GM18498 (cell line): ENCODE results near the gene ADAM11.
A peak's percentile ranks its signal among the peaks of the same experiment; 100 is the strongest.

Experiments
- ATAC-seq: cut with Tn5 transposase; IDR thresholded peaks from one replicate; pipeline ENCODE4 v1.9.1; 2021; ENCODE audit warnings: mild to moderate bottlenecking, moderate library complexity; ENCODE audit not compliant: unreplicated experiment

Gene ADAM11

GRCh38 chr17:44775136-44775837 is 16.5 kb downstream of the ADAM11 start:
- ATAC-seq = peak; percentile 82

DNA sequence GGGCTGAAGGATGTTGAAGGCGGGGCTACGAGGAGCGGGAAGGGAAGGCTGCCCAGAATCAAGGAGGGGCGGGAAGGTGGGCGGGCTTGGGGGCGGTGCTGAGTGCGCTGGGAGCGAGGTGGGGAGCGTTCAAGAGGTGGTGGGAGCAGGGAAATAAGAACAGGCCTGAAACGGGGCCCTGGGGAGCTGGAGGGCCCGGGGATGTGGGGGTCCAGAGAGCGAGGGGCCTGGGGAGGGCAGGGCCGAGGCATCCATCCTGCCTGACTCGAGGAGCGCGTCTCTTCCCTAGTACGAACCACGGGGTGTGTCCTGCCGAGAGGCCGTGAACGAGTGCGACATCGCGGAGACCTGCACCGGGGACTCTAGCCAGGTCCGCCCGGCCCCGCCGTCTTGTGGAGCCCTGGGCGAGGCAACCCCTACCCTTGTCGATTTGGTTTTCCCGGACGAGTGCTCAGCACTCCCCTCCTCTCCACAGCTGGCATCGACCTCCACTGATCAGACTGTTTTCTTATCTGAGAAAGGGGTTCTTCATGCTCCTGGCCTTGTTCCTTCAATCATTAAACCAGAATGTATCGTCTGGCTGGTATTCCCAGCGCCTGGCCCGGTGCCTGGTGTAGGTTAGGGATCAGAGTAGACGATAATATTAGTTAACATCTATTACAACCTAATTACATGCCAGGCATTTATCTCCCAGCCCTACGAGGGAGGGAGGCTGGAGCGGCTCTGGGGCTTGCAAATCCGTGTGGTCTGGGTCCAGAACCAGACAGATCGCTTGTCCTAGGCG is 17.2 kb downstream of the ADAM11 start:
- ATAC-seq = peak; percentile 11

DNA sequence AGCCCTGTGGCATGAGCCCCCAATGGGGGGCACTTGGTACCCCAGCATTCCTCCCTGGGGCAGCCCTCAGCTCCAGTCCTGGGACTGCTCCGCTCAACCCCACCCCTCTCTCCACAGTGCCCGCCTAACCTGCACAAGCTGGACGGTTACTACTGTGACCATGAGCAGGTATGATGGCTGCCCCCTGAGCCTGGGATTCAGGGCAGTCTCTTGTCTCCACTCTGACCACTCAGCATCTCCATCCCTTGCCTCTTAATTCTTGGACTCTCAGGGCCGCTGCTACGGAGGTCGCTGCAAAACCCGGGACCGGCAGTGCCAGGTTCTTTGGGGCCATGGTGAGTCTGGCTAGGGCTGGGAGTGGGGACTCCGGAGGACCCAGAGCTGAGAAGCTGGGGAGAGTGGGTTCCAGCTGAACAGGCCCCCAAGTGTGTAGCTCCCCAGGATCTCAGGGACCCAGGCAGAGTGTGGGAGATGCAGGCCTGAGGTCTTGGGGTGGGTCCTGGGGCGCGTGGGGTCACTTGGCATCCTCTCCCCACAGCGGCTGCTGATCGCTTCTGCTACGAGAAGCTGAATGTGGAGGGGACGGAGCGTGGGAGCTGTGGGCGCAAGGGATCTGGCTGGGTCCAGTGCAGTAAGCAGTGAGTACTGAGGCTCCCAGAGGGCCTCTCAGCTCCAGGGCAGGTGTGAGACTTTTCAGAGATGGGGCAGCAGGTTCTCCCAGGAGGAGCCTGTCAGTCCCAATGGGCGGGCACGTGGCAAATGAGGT is 18.0 kb downstream of the ADAM11 start:
- ATAC-seq = no peak

DNA sequence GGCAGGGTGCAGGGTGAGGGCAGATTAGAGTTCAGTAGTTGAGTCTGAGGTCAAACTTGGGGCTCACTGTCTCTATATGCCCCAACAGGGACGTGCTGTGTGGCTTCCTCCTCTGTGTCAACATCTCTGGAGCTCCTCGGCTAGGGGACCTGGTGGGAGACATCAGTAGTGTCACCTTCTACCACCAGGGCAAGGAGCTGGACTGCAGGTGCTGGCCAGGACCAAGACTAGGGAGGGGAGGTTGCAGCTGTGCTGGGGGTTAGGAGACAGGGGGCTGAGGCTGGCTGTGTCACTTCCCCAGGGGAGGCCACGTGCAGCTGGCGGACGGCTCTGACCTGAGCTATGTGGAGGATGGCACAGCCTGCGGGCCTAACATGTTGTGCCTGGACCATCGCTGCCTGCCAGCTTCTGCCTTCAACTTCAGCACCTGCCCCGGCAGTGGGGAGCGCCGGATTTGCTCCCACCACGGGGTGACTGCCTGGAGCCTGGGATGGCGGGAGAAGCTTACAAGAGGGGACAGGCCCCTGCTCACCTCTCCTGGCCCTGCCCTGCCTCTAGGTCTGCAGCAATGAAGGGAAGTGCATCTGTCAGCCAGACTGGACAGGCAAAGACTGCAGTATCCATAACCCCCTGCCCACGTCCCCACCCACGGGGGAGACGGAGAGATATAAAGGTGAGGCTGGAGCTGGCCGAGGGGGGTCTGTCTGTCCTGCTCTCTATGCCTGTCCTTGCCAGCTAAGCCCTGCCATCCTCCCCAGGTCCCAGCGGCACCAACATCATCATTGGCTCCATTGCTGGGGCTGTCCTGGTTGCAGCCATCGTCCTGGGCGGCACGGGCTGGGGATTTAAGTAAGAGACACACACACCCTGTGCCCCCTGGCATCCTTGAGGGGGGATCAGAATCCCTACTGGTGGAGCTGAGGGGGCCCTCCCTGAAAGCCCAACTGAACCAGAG is 18.9 kb downstream of the ADAM11 start:
- ATAC-seq = no peak

- ATAC-seq = no peak
Observed at GRCh38 chr17:44778656-44779210, 19.9 kb downstream of the ADAM11 start.

GRCh38 chr17:44779211-44780025 is 20.6 kb downstream of the ADAM11 start:
- no peak for ATAC-seq

GRCh38 chr17:44780161-44780560 is 21.4 kb downstream of the ADAM11 start:
- ATAC-seq = no peak

DNA sequence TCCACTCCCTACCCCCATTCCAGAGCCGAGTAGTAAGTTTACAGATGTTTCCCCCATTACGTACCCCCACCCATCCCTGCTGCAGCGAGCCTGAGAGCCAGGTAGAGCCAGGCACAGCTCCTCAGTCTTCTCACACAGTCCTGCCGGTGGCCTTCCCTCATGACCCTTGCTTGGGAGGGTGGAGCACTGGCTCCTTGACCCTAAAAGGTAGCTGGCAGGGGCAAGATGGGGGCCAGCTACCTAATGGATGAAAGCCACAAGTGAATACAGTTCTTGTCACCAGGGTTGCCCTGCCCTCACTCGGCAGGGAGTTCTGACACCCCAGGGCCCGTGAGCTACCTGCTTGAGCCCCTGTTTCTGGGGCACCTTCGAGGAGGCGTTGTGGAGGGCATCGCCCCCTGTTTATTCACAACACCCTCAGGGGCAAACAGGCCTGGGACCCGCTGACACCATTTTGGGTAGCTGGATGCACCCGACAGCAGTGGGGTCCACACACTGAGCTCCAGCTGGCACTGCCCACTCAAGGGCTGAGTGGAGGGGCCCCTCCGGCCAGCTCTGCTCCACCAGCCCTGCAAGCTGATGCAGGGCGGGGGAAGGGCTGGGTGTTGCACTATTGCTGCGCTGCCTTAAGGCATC is 22.2 kb downstream of the ADAM11 start:
- no peak for ATAC-seq

- no peak for ATAC-seq
Observed at GRCh38 chr17:44781551-44782325, 22.9 kb downstream of the ADAM11 start.

DNA sequence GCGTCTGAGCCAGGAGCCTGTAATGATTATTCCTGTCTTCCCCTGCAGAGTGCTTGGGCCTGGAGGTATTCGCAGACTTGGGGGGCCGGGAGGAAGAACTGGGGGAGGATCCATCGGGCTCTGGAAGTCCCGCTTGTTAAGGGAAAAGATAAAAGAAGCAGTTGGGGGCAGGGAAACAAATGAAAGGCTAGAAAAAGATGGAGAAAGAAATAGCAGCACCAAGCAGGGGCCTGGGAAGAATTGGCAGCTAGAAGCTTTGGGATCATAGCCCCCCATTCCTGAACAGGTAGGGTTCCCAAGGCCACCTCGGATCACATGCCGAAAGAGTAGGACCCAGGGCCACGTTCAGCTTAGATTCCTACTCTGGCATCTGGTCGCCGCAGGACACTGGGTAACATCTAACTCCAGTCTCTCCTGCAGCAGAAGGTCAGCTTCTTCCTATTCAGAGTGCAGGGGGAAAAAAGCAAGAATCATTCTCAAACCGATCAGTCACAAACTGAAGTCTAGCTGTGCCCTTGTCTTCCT is 23.6 kb downstream of the ADAM11 start:
- no peak for ATAC-seq

DNA sequence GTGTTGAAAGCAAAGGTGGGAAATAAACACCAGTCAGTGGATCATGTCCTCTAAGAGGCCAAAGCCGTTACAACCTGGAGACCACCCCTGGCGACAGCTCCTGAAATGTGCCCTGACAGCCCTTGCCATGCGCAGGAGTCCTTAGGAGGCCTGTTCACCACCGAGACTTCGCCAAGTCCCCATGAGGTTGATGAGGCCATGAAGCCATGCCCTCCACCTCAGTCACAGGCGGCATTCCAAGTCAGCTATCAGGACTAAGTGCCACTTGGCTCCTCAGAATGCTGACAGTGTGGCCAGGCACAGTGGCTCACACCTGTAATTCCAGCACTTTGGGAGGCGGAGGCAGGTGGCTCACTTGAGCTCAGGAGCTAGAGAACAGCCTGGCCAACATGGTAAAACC is 27.1 kb downstream of the ADAM11 start:
- ATAC-seq = no peak

- ATAC-seq = no peak
Observed at GRCh38 chr17:44786551-44787081, 27.8 kb downstream of the ADAM11 start.

GRCh38 chr17:44787271-44787940 is 28.6 kb downstream of the ADAM11 start:
- no peak for ATAC-seq

GRCh38 chr17:44788139-44788538 is 29.4 kb downstream of the ADAM11 start:
- no peak for ATAC-seq

- no peak for ATAC-seq
Observed at GRCh38 chr17:44792276-44792675, 33.5 kb downstream of the ADAM11 start.

GRCh38 chr17:44793885-44794842 is 35.4 kb downstream of the ADAM11 start:
- ATAC-seq = no peak
